Panc1 (cell line): ENCODE measurements around the gene CDC42EP5.

ENCODE experiments used
- CTCF ChIP-seq: fragments of 450-650 bp; IDR thresholded peaks from 2 replicates; pipeline ENCODE4 v1.5.1; 2017; ENCODE audit warnings: mild to moderate bottlenecking
- POLR2AphosphoS5 ChIP-seq: IDR thresholded peaks from 2 replicates; pipeline ENCODE4 v1.6.1; 2012; ENCODE audit warnings: mild to moderate bottlenecking, low read depth, low read length, moderate library complexity
- SIN3A ChIP-seq: IDR thresholded peaks from 2 replicates; pipeline ENCODE4 v1.6.1; 2012; ENCODE audit warnings: low read depth, mild to moderate bottlenecking, low read length, moderate library complexity, borderline replicate concordance; ENCODE audit not compliant: insufficient read depth
- TCF7L2 ChIP-seq: IDR thresholded peaks from 2 replicates; pipeline ENCODE4 v1.6.1; 2011; ENCODE audit warnings: mild to moderate bottlenecking, low read depth, low read length, inconsistent platforms
- TF ChIP-seq, protein P1 (sequence below), 2 experiments: IDR thresholded peaks; 2 replicates each; pipeline ENCODE4 v1.6.1; 2011 to 2012; ENCODE audit warnings: low read depth in 2 of 2, control low read depth in 1 of 2, low read length in 1 of 2, mild to moderate bottlenecking in 1 of 2, moderate library complexity in 1 of 2; ENCODE audit not compliant: insufficient read depth in 1 of 2

DNA sequence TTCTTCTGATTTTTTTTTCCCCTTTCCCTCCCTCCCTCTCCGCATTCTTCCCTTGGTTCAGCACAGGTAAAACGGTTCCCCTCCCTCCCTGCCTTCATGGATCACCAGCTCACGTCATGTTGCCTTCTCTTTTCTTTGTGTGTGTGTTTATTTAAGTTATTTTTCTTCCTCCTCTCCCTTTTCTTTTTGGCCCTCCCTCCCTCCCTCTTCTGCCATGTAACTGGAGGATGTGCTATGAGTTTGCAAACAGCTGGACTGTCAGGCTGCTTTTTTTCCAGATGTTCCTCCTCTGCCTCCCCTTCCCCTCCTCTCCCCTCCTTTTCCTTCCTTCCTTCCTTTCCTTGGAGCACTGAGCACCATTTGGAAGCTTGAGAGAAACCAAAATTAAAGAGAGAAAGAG, 11.5 kb downstream of the CDC42EP5 start:
- TF ChIP-seq CTCF = no peak
- TF ChIP-seq, protein P1, sequence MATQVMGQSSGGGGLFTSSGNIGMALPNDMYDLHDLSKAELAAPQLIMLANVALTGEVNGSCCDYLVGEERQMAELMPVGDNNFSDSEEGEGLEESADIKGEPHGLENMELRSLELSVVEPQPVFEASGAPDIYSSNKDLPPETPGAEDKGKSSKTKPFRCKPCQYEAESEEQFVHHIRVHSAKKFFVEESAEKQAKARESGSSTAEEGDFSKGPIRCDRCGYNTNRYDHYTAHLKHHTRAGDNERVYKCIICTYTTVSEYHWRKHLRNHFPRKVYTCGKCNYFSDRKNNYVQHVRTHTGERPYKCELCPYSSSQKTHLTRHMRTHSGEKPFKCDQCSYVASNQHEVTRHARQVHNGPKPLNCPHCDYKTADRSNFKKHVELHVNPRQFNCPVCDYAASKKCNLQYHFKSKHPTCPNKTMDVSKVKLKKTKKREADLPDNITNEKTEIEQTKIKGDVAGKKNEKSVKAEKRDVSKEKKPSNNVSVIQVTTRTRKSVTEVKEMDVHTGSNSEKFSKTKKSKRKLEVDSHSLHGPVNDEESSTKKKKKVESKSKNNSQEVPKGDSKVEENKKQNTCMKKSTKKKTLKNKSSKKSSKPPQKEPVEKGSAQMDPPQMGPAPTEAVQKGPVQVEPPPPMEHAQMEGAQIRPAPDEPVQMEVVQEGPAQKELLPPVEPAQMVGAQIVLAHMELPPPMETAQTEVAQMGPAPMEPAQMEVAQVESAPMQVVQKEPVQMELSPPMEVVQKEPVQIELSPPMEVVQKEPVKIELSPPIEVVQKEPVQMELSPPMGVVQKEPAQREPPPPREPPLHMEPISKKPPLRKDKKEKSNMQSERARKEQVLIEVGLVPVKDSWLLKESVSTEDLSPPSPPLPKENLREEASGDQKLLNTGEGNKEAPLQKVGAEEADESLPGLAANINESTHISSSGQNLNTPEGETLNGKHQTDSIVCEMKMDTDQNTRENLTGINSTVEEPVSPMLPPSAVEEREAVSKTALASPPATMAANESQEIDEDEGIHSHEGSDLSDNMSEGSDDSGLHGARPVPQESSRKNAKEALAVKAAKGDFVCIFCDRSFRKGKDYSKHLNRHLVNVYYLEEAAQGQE (IDR thresholded peaks at IDR 0.05; ENCODE audit: insufficient read depth in 1 of 2, low read depth in 2 of 2, low read length in 1 of 2) = no peak
- no peak for TF ChIP-seq POLR2AphosphoS5
- no peak for TF ChIP-seq TCF7L2
- no peak for TF ChIP-seq SIN3A
